GM19239 (cell line): ENCODE data around the gene ATG9B.

Experiments
- DNase-seq: peaks from one replicate; pipeline ENCODE4 v3.0.0; 2011; ENCODE audit warnings: low spot score; ENCODE audit not compliant: insufficient read length
- FAIRE-seq: peaks from 2 replicates; lab custom pipeline; 2011; peaks lifted over from hg19 to GRCh38; lab: Jason Lieb, UNC

The ATG9B gene

DNA sequence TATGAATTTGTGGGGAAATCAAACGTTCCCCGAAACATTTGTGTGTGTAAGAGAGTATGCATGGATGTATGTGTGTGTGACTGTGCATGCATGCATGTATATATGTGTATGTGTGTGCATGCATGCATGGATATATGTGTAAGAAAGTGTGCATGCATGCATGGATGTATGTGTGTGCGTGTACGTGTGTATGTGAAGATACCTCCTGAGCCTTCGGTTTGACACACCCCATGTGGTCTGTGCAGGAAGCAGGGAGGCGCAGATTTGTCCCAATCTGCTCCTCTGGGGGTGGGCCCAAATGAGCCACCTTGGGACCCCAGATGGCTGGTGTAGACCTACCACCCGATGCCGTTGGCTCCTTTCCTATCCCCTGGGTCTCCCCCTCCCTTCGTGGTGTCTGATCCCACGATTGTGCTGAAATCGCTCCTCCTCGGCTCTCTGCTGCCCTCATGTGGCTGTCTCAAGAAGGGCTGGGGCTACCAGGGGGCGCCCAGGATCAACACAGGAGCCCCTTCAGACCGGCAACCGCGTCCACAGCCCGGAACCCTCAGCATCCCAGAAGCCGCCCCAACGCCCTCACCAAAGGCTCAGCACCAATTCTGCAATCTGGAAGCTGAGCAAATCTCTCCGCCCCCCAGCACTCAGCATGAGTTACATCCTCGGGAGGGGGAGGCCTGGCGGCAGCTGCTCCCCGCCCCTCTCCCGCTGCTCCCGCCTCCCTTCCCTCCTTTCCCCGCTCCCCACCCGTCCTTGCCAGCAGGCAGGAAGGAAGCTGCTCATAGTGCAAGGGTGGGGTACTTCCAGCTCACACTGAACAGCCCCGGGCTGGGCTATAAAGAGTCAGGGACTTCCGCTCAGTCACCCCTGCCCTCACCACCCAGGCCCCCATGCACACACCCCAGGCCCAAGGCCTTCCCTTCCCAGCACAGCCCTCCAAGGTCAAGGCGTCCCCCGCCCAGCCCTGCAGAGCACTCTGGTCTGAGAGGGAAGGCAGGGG, 35.8 kb downstream of the ATG9B start:
- no peak for FAIRE-seq

DNA sequence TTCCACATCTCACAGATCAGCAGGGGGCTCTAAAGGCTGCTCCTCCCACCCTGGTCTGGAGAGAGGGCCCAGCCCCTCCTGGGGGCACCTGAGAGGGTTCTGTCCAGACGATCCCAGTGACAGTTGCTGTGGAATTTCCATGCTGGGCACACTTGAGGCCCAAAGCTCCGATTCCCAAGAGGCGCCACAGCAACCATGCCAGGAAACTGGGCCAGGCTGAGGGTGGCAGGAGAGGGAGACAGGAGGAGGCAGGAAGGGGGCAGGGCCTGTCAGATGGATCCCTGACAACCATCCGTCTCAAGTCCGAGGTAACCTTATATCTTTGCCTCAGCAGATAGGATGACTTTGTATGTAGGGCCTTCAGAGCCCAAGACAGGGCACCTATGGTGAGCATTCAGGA, 37.7 kb downstream of the ATG9B start:
- FAIRE-seq (no peak), DNase-seq (no peak)

More for the DNA sequence above, 35.8 kb downstream of the ATG9B start:
- DNase-seq = peak; percentile 75

DNA sequence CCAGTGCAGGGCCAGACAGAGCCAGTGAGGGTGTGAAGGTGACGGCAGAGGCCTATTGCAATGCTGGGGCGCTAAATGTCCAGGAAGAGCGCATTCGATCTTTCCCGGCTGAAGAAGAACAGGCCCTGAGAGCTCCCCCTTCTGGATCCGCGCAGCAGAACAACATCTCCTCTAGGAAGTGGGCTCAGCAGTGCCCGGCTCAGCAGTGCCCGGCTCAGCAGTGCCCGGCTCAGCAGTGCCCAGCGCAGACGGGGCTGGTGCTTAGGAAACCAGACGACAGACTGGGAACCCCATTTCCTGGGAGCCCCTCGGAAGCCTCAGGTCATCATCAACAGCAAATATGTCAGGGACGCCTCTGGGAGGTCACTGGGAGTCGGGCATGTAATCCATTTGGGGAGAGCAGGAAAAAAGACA, 38.2 kb downstream of the ATG9B start:
- FAIRE-seq (peak; percentile 8), DNase-seq (no peak)

DNA sequence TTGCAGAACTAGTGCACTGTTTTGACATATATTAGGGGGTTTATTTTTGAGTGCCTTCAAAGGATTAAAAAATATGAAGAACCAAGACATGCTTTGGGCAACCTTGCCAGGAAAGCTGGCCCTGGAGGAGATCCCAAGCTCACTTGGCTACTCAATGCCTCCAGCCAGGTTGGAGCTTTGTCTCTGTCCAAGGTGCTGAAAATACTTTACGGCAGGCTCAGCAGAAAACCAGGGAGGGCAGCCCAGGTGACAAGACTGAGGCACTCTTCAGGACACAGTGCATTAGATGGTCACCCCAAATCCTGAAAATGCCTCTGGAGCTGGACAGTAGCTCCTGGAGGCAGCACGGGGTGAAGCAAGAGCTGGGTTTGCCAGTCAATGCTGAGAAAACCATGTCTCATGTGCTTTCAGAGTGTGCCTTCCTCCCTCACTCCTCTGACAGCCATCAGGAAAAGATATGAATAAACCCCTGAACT, 40.4 kb downstream of the ATG9B start:
- DNase-seq = no peak

DNA sequence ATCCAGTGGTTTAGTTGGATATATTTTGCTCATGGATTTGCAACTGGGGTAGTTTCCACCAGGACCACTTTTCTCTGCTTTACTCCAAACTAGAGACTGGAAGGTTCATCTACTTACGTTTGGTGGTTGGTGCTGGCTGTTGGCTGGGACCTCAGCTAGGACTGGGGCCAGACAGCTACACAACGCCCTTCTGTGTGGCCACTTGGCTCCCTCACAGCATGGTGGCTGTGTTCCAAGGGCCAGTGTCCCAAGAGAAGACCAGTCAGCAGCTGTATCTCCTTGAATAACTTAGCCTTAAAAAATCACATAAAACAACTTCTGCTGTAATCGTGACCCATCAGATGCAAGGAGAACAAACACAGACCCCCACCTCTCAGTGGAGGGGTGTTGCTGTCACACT, 41.9 kb downstream of the ATG9B start:
- no peak for DNase-seq
- no peak for FAIRE-seq

More for the DNA sequence above, 40.4 kb downstream of the ATG9B start:
- FAIRE-seq = no peak

DNA sequence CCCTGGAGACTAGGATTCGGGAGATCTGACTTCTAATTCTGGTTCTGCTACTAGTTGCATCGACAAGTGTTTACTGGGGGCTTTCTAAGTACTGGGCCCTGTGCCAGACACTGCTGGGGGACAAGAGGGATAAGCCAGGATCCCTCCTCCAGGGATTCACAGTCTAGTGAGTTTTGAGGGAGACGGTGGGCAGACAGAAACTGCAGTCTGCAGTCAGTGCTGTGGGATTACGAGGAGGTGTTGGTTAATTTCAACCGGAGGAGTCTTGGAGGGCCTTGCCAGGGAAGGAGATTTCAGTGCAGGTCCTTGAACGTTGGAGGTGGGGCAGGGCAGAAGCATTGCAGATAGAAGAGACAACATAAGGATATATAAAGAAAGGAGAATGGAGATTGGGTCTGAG, 42.6 kb downstream of the ATG9B start:
- DNase-seq (no peak), FAIRE-seq (no peak)

DNA sequence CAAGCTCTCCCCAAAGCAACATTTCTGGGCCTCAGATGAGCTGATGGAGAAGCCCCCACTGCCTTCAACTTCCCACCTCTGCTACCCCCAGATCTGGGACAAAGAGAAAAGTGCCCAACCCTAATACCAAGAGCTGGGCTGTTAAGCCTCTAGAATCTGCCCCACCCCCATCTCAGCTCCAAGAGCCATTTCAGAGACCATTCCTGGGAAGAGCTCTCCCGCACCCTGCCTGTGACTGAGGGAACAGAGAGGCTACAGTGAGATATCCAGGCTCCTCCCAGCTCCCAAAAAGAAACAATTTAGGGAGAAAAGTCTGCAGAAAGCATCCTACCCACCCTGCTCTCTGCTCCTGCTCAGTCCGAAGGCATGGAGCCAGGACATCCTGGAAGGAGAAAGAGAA, 43.6 kb downstream of the ATG9B start:
- DNase-seq = no peak
- FAIRE-seq = no peak

DNA sequence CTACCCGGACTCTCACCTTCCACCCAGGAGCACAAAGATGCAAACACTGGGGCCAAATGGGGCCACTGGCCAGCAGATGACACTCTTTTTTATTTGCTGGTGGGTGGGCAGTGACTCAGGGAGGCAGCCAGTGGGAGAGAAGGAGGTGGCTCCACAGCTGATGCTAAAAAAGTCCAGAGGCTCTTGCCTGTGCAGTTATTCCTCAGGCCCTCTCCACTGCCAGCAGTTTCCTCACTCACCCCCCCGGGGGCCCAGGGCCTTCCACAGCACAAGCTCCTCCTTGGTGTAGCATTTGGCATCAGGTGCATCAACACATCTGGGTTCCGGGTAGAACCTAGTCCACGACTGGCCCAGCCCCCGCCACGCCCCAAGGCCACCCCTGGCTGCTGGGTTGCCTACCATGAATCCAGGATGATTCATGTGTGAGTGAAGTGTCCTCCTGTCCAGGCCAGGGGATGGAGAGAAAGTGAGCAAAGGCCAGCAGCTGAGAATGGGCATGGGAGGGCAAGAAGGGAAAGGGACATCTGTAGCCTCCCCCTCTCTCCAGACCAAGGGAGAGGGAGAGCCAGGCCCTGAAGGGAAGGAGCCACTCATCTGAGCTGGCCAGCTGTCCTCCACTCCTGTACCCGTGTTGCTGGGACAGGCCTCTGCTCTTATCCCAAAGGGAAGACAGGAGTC, 44.4 kb downstream of the ATG9B start:
- FAIRE-seq (no peak), DNase-seq (no peak)

DNA sequence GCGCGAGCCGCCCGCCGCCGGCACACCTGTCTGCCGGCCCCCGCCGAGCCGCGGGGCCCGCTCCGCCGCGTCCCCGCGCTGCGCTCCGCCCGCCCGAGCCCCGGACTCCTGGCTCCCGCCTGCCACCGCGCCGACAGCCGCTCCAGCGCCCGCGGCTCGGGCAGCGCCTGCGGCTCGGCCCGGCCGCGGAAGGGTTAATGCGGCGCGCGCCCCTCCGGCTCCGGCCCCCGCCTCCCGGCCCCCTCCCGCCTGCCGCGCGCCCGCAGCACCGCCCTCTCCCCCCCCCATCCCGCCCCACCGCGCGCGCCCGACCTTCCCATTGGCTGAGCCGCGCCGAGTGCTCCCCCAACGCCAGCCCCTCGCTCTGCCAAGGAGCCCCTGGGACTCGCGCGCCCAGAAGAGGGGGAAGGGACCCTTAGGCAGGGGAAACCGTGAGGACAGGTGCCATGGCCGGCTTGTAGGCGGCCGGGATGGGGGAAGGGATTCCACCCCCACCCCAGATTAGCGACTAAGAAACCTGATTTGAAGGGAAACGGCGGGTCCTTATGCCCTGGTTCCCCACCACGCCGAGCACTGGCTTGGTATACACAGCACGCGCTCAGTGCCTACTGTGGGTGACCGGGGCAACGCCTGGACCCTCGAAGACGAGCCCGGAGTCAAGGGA, 46.0 kb downstream of the ATG9B start, which contains the start of gene KCNH2:
TSS of gene KCNH2 (minus strand) at position 196 of the 664 bp plus-strand sequence. CDS start 408 bp downstream, outside the sequence.
- no peak for DNase-seq
- no peak for FAIRE-seq

DNA sequence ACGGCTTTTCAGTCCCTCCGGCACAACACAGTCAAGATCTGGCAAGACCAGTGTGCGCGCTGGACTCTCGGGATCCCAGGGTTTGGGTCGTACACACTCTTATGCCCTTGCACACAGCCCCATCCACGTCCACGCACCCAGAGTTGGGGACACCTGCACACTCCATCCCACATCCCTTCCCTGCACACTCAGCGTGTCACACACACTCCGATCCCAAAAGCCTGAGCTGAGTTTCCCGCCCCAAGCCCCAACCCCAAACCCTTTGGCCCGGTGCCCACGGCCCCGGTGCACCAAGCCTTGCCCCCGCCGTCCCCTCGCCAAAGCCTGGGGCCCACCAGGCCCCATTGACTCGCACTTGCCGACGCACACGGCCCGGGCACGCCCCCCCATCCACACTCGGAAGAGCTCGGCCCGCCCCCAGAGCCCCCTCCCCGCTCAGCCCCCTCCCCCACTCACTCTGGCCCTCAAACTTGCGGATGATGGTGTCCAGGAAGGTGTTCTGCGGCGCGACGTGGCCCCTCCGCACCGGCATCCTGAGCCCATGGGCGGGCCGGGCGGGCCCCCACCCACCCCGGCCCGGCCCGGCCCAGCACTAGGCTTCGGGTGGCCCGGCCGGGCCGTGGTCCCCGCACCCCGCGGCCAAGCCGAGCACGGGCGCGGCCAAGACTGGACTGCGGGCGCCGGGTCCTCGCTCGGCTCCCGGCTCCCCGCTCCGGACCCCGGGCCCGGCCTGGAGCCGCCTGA, 46.7 kb downstream of the ATG9B start:
- FAIRE-seq = no peak

DNA sequence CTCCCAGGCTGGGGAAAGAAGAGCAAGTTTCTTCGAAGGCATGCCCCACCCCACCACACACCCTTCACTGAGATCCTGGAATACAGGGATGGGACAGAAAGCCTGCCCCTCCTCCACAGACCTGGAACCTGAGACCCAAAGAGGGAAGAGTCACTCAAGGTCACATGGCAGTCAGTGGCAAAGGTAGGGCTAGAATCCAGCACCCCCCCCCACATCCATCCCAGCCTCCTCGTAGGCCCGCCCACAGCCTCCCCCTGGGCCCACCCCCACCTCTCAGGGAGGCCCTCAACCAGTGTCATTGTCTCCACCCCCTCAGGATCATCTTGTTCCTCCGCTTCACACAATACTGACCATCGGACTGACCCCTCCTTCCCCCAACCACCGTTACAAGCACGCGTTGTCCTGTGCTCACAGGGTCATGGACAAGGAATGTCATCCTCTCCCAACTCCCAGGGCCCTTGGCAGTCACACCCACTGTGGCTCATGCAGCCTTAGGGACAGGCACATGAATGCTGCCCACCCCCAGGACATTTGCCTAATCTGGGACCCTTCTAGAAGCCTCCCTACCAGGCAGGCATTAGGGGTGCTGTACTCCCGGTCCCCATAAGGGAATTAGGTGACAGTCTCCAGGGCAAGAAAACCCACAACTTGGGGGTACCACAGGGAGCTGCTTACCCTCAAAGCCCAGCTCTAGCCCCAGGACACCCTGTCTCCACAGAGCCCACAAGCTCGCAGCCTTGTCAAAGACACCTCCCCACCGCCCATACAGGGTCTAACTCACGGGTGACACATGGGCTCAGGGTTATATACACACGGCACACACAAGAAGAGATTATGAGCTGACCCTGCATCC, 47.5 kb downstream of the ATG9B start:
- no peak for DNase-seq
- no peak for FAIRE-seq

More for the DNA sequence above, 46.7 kb downstream of the ATG9B start:
- no peak for DNase-seq

DNA sequence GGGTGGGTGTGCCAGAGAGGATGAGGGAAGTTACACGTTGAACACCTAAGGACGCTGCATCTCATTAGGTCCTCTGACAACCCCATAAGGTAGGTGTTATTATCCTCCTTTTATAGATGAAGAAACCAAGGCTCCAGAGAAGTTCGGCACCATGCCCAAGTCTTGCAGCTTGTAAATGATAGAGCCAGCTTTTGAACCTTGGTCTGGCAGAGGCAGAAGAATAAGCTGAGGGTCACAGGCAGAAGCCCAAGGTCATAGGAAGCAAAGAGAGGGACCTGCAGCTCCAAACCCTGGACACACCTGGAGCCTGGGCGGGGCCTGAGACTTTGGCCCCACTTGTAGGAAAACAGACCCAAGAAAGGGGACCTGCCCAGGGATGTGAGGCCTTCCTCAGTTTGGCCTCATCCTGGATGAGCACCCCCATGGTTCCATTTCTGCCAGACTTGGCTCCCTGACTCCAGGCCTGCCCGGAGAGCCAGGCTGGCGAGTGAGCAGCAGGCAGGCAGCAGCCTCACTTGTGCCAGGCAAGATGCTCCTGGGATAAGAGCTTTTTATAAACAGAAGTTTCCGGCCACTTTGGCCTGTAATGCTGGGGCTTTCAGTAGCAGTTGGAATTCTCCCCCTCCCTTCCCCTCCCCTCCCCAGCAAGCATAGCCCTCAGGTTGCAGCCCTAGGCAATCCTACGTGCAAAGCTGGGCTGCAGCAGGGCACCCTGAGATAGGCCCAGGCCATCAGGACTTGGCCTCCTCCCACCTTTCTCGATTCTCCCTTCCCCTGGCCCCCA, 48.6 kb downstream of the ATG9B start:
- FAIRE-seq = no peak
- DNase-seq = no peak

DNA sequence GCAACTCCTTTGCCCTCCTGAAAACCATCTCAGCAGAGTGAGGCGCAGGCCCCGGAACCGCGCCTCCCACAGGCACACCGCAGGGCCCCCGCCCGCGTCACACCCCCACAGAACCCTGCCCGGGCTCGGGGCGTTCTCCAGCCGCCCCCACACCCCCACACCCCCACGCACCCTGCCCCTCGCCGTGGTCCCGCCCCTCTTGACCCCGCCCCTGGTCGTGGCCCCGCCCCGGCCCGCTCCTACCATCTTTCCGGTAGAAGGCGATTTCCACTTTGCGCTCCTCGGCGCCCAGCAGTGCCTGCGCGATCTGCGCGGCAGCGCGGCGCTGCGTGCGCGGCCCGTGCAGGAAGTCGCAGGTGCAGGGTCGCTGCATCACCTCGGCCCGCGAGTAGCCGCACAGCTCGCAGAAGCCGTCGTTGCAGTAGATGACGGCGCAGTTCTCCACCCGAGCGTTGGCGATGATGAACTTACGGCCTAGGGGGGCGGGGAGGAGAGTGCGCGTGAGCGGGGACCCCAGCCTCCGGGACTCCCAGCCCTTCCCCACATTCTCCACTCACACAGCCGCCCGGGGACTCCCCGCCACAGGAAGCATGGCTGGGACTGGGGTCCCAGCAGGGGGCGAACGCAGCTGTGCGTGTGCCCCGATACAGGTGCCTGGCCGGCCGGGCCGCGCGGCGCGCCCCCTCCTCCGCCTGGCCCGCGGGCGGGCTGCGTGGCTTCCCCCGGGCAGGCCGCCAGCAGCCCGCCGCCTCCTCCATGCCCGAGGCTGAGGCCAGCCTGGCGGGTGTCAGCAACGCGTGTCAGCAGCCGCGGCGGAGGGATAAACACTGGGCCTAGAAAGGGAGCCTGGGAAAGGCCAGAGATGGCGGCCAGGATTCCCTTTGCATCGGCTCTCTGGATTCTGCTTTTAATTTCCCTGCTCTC, 49.6 kb downstream of the ATG9B start:
- FAIRE-seq (peak; percentile 47), DNase-seq (peak; percentile 84)

DNA sequence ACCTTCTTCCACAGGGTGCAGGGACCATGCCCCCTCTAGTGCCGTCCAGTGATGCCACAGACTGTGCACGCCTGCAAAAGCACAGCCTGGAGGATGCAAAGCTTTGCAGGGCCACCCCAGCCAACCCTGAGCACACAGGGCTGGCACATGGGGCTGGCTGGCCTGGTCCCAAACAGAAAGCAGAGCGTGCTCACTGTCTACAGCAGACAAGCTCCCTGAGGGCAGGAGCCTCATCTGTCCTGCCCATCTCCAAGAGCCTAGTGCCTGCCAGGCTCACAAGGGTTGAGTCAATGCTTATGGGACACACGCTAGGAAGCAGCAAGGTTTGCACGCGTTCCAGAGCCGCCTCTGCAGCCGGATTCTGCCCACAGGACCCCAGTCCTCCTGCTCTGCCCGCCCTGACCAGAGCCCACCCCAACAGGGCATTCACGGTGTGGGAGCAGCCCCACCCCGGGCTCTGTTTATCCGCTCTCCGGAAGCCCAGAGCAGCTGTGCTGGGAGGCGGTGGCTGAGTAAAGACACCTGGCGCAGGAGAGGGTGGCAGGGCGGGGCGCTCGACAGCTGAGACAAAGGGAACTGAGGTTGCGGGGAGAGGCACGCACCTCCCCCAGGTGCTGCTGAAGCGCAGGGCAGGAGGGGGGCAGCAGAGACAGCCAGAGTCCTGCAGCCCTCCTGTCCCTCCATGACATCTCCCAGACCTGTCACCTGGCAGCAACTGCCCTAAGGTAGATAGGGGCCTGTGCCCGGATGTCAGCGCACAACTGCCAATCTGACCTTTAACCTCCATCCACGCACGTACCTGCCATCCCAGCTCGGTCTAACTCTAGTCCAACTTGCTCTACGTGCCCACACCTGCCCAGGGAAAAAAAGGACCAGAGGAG, 50.5 kb downstream of the ATG9B start:
- FAIRE-seq (no peak), DNase-seq (no peak)

DNA sequence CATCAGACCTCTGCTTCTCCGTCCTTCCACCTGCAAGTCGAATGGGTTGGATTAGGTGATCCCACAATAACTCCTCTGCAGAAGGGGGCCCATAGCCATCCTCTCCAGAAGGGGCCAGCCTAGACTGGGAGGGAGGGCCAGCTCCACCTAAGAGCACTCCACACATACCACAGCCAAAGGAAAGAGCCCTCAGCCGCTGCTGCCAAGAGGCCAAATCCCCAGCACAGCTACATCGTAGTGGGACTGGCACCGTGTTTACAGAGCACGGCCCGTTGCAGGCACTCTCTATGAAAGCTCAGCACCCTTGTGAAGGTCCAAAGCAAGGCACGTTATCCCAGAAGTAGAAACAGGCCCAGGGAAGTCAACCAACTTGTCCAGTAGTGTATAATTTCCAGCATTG, 51.6 kb downstream of the ATG9B start:
- FAIRE-seq (no peak), DNase-seq (no peak)

DNA sequence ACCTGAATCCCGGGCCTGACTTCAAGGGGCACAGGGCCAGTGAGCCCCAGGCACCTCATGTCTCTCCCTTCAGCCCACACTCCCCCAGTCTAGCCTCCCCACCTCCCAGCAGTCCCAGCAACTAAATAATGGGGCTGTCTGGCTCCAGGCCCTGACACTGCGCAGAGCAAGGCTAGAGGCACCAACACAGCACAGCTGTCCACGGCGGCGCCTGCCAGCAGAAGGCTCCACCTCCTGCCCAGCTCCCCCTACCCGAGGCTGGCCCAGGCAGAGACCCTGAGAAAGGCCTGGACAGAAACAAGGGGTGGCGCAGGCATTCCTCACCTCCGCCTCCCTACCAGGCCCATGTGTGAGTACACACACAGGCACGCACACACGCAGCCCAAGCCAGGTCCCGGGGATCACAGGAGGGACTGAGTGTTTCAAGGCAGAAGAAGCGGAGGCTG, 52.2 kb downstream of the ATG9B start:
- no peak for DNase-seq

More for the DNA sequence above, 52.2 kb downstream of the ATG9B start:
- FAIRE-seq = no peak
